PC-3 (cell line): Measurements from ENCODE around the gene MAST4.

Experiments
- CTCF ChIP-seq: fragments of 300-600 bp; sonication (generic); conservative IDR thresholded peaks from 2 replicates; pipeline ENCODE4 v1.5.1; 2017; ENCODE audit warnings: antibody characterized with exemption, low read depth, mild to moderate bottlenecking, low read length
- EZH2 ChIP-seq: fragments of 300-600 bp; sonication (generic); IDR thresholded peaks from one replicate; pipeline ENCODE4 v1.6.1; 2017; ENCODE audit warnings: antibody characterized with exemption, mild to moderate bottlenecking, low read length; ENCODE audit not compliant: unreplicated experiment
- EZH2phosphoT487 ChIP-seq: fragments of 300-600 bp; sonication (generic); IDR thresholded peaks from 2 replicates; pipeline ENCODE4 v1.6.1; 2018; ENCODE audit warnings: mild to moderate bottlenecking, antibody characterized with exemption, low read length, borderline replicate concordance

- no peak for TF ChIP-seq CTCF
- TF ChIP-seq EZH2, result no peak
- TF ChIP-seq EZH2phosphoT487, result no peak
Observed at GRCh38 chr5:67042176-67043003, 446.2 kb downstream of the MAST4 start.
